Measurements from ENCODE around the gene MLXIP.
"Not testable (repeated sequence)": the region's sequence is repeated elsewhere in the genome, so short reads cannot be mapped to it uniquely, and the experiment has no call there.

MLXIP gene

GRCh38 chr12:122056406-122056805 is 22.1 kb upstream of the MLXIP start:
- DNase-seq: not testable (repeated sequence)

DNA sequence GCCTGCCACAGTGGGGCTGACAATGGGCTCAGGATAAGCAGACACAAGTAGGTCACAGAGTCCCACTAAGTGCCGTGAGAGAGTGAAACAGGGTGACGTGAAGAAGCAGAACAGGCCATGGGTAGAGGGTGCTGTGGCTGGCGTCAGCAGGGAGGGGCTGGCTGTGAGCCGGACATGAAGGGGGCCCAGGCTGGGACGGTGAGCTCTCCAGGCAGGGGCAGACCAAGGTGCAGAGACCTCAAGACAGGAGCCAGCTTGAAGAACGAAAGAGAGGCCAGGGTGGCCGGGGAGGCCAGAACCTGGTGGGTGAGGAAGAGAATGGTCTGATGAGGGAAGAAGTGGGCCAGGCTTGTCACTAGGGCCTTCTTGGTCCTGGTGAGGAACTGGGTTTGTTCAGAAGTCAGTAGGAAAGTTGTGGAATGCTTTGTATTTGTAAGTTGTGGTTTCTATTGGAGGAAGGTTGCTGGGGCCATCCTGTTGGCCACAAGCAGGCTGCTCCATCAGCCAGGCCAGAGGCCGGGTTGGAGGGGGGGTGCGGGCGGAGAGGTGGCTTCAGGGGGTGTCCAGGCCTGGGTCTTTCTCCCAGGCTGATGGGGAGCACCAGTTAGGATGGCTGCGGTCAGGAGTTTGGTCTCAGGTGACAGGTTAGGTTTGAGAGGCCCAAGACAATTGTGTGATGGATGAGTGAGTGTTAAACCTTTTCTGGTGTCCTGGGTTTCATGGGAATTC is 21.4 kb upstream of the MLXIP start:
- no peak for DNase-seq

DNA sequence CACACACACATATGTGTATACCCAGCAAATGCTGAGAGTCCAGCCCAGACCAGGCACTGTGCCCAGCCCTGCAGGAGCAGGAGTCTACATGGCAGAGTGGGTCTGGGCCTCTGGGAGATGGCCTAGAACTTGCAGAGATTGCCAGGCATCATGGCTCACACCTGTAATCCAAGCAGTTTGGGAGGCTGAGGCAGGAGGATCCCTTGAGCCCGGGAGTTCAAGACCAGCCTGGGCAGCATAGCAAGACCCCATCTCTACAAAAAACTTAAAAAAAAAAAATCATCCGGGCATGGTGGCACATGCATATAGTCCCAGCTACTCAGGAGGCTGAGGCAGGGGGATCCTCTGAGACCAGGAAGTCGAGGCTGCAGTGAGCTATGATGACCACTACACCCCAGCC is 20.8 kb upstream of the MLXIP start:
- no peak for DNase-seq

GRCh38 chr12:122058549-122059149 is 19.9 kb upstream of the MLXIP start:
- no peak for DNase-seq

GRCh38 chr12:122059203-122059960 is 19.2 kb upstream of the MLXIP start:
- DNase-seq: no peak

GRCh38 chr12:122060081-122060501 is 18.5 kb upstream of the MLXIP start:
- no peak for DNase-seq

- DNase-seq: no peak
Observed at GRCh38 chr12:122061253-122061652, 17.3 kb upstream of the MLXIP start.

GRCh38 chr12:122062832-122063693 is 15.5 kb upstream of the MLXIP start:
- DNase-seq: peak; percentile 23

DNA sequence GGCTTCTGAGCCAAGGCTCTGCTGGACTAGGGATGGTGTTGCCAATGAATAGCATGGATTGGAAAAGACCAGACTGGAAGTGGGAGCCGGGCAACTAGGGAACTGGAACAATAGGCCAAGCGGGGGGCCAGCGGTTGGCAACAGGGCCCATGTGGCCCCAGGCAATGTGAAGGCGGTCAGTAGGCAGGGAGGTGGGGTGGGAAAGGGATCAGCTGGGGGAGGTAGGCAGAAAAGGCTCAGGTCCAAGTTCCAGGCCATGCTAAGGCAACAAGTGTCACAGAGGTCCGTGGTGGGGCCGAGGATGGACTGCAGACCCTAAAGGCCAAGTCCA is 14.9 kb upstream of the MLXIP start:
- no peak for DNase-seq

DNA sequence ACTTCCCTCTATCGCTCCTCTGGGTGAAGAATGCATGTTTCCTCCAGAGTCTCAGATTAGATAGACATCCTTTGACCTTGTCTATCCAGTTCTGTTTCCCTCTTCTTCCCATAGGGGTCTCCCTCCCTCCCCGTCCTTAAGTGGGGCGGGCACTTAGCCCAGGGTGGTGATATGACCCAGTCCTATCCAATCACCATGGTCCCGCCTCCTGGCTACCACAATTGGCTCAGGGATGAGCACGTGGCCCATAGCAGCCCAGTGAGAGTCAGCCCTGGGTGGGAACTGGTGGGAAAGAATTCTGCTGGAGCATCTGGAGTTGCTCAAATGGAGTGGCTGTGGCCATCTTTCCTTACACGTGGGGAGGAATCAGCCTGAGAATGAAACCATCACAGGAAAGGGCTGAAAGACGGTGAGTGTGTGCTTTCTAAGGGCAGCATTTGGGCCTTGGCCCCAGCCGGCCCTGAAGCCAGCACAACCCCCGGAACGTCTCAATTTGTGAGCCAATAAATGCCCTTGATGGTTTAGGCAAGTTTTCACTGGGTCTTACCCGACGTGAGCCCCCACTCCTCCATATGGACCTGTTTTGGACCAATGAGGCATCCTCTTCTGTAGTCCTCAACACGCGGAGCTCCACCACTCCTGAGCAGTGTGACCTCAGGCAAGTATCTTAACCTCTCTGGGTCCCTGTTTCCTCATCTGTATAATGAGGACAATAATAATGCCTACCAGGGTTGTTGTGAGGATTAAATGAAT is 14.4 kb upstream of the MLXIP start:
- peak; percentile 46 for DNase-seq

DNA sequence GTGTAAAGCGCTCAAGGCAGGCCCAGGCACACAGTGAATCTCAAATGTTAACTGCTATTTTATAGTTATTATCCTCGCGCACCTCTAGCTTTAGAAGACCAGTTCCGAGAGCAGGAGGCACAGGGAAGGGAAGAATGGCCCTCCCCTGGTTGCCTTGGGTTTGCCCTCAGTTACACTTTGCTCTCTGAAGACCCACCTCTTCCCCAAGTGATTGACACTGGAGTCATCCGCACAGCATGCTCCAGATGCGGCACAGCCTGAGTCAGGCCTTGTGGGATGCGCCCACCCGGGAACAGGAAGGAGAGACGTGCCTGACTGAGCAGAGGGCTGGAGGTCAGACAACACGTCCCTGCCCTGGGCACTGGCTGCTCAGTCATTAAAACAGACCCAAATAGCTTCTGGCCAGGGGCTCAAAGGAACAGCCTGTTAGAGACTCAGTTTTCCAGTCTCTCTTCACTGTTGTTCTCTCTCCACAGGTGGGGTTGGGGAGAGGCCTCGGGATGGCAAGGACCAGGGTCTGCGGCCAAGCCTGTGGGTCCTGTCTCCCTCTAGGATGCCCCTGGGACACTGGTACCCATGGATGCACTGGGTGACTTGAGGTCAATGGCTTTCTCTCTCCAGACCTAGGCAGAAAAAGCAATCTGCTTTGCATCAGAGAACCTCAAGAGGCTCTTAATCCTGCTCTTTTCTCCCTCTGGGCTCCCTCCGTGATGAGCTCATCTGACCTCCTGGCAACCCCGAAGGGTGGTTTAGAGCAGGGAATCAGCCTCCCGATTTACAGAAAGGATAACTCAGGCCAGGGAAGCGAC is 13.6 kb upstream of the MLXIP start:
- no peak for DNase-seq

GRCh38 chr12:122067548-122067947 is 11.0 kb upstream of the MLXIP start:
- DNase-seq: no peak

GRCh38 chr12:122067966-122068365 is 10.6 kb upstream of the MLXIP start:
- DNase-seq: peak; percentile 46

DNA sequence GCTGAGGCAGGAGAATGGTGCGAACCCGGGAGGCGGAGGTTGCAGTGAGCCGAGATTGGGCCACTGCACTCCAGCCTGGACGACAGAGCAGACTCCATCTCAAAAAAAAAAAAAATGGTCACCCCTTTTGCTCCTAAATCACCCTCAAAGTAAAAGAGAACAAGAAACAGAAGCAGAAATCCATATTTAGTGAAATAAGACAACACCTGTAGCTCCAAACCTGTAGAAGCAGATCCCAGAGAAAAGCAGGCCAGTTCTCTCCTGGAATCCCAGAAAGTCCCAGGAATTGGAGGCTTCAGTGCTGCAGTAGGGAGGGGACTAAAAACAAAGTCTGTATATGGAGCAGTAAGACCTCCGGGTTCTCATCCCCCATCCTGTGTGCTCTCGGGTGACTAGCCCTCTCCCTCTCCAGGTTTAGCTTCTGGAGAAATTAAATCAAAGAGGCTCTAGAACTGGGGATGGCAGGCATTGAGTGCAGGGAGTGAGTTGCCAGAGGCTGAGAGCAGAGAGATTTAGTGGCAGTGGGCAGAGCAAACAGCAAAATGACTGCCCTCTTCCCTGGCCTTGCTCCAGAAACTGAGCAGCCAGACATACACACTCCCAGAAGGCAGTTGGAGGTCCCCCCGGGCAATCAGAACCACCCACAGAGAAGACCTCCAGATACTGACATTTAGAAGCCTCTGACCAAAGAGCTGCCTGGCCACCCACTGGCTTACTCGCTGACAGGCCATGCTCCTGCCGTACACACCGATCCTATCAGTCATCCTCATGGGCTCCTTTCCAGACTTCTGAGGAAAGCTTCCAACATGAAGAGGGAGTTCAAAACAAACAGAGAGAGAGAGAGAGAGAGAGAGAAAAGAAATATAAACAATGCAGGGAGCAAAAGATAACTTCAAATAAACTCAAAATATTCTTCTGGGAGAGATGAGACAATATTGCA is 6.3 kb upstream of the MLXIP start:
- no peak for DNase-seq

- DNase-seq: no peak
Observed at GRCh38 chr12:122073815-122074214, 4.7 kb upstream of the MLXIP start.

- DNase-seq: peak; percentile 42
Observed at GRCh38 chr12:122076743-122077495, 1.6 kb upstream of the MLXIP start.

GRCh38 chr12:122079033-122079531 is 526 bp downstream of the MLXIP start:
- DNase-seq: no peak

DNA sequence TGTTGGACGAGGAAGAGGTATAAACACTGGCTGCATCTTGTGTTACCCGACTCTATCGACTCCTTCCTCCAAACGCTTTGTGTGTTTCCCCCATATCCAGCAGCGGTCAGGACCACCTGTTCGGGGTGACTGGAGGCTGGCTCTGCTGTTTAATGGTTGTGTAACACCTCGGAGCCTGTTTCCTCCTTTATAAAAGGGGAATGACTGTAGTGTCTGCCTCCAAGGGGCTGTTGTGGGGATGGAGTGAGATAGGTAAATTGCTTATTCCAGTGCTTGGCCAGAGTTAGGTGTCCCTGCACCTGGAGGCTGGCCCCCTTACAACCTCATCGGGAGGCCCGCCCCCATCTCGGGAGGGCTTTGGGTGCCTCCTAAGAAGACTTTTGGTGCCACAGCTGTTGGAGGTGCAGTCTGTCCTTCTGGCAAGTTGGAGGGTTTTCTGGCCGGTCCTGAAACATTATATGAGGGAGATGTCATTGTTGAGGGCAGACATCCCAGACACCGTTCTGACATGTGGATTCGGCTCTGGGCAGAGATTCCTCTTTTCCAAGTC is 1.1 kb downstream of the MLXIP start:
- DNase-seq: no peak

All from CD4-positive, alpha-beta T cell treated with Interferon gamma for 1 hour (primary cell).